Smooth muscle cell (in vitro differentiated cells): Measurements from ENCODE around the gene PLEKHM2. TPM values are rescaled to one million over a fixed set of nuclear protein-coding genes. Genes with fewer than 3 reads are reported as not detected.

Source experiments
- DNase-seq: peaks from one replicate; lab custom pipeline; 2025; ENCODE audit not compliant: unreplicated experiment; lab: John Stamatoyannopoulos, UW
- H2AFZ ChIP-seq: fragments of 200-600 bp; sonication (generic); 2 replicates; pipeline ENCODE4 v1.6.0; 2016; ENCODE audit warnings: antibody characterized with exemption, low read depth, mild to moderate bottlenecking
- H3F3A ChIP-seq: fragments of 200-600 bp; sonication (generic); 2 replicates; pipeline ENCODE4 v1.6.0; 2017; ENCODE audit warnings: antibody characterized with exemption, low read depth
- H3K27ac ChIP-seq: fragments of 200-600 bp; sonication (generic); 2 replicates; pipeline ENCODE4 v1.5.1; 2016; ENCODE audit warnings: low read depth, mild to moderate bottlenecking
- H3K27me3 ChIP-seq: fragments of 200-600 bp; sonication (generic); 2 replicates; pipeline ENCODE4 v1.6.1; 2016; ENCODE audit warnings: low read depth, mild to moderate bottlenecking
- H3K36me3 ChIP-seq: fragments of 200-600 bp; sonication (generic); 2 replicates; pipeline ENCODE4 v1.5.1; 2016; ENCODE audit warnings: low read depth
- H3K4me1 ChIP-seq: fragments of 200-600 bp; sonication (generic); 2 replicates; pipeline ENCODE4 v1.5.1; 2016; ENCODE audit warnings: low read depth
- H3K4me2 ChIP-seq: fragments of 200-600 bp; sonication (generic); 2 replicates; pipeline ENCODE4 v1.6.0; 2016; ENCODE audit warnings: mild to moderate bottlenecking
- H3K4me3 ChIP-seq: fragments of 200-600 bp; sonication (generic); 2 replicates; pipeline ENCODE4 v1.5.1; 2016; ENCODE audit warnings: mild to moderate bottlenecking
- H3K79me2 ChIP-seq: fragments of 200-600 bp; sonication (generic); 2 replicates; pipeline ENCODE4 v1.6.0; 2016; ENCODE audit warnings: low read depth, mild to moderate bottlenecking
- H3K9ac ChIP-seq: fragments of 200-600 bp; sonication (generic); 2 replicates; pipeline ENCODE4 v1.6.0; 2016; ENCODE audit warnings: low read depth
- H3K9me3 ChIP-seq: fragments of 200-600 bp; sonication (generic); replicated peaks from 2 replicates; pipeline ENCODE4 v1.5.1; 2016; ENCODE audit warnings: low read depth
- H4K20me1 ChIP-seq: fragments of 200-600 bp; sonication (generic); 2 replicates; pipeline ENCODE4 v1.6.0; 2016; ENCODE audit warnings: low read depth
- CTCF ChIP-seq: fragments of 200-600 bp; sonication (generic); IDR thresholded peaks from 2 replicates; pipeline ENCODE4 v1.5.1; 2017; ENCODE audit warnings: borderline replicate concordance, mild to moderate bottlenecking, antibody characterized with exemption; ENCODE audit not compliant: insufficient read depth, poor library complexity, severe bottlenecking
- WGBS: methylation state at CpG from one replicate; pipeline ENCODE4 v1.1.7; 2016; ENCODE audit warnings: low lambda C conversion rate; 5-methylcytosine and 5-hydroxymethylcytosine counted together
- polyA plus RNA-seq: library from polyadenylated mRNA; unstranded; fragments of >200 nt; fragmentation: Nextera tagmentation; extraction: Ambion mirVana; gene quantifications from 2 replicates; pipeline ENCODE4 v1.2.1, GENCODE V29; 2016
- total RNA-seq: library from RNA; depleted of rRNA; stranded (reverse); fragments of >200 nt; gene quantifications from 2 replicates; pipeline ENCODE4 v1.2.3, GENCODE V29; 2014

The PLEKHM2 gene
- total and polyA plus RNA-seq, 2 experiments from 2014 or later = 26.5 to 39.6 TPM

- Histone ChIP-seq H3F3A (no peaks in the 10 kb centered on the region), H3K9me3 (no peaks in the 10 kb centered on the region), H3K4me2 (no peak overlapping the region), H4K20me1 (no peaks in the 10 kb centered on the region), H3K4me1 (no peaks in the 10 kb centered on the region), H3K27me3 (no peaks in the 10 kb centered on the region), H3K79me2 (no peaks in the 10 kb centered on the region), H2AFZ (no peak overlapping the region), H3K4me3 (no peak overlapping the region), H3K36me3 (no peaks in the 10 kb centered on the region), H3K9ac (no peak overlapping the region), H3K27ac (no peak overlapping the region)
- no peak for DNase-seq
- no peak for TF ChIP-seq CTCF
- WGBS = 95% methylated on average over 13 of the region's 13 CpGs
Measured at GRCh38 chr1:15734296-15734695, 50.2 kb downstream of the PLEKHM2 start.

GRCh38 chr1:15734901-15735300 is 50.8 kb downstream of the PLEKHM2 start:
- WGBS = 89% methylated on average over 17 of the region's 17 CpGs

GRCh38 chr1:15735304-15736037 is 51.4 kb downstream of the PLEKHM2 start:
- H2AFZ ChIP-seq = no peak overlapping the region
- no peaks in the 10 kb centered on the region for H4K20me1 ChIP-seq
- 95% methylated on average over 12 of the region's 12 CpGs for WGBS
- no peaks in the 10 kb centered on the region for H3K79me2 ChIP-seq
- H3K4me2 ChIP-seq = no peak overlapping the region
- no peaks in the 10 kb centered on the region for H3K4me1 ChIP-seq
- no peak overlapping the region for H3K9ac ChIP-seq
- DNase-seq = no peak
- no peak overlapping the region for H3K4me3 ChIP-seq
- TF ChIP-seq CTCF = no peak
- H3K27ac ChIP-seq = no peak overlapping the region
- H3K27me3 ChIP-seq = no peaks in the 10 kb centered on the region
- no peaks in the 10 kb centered on the region for H3K9me3 ChIP-seq
- H3F3A ChIP-seq = no peaks in the 10 kb centered on the region
- H3K36me3 ChIP-seq = no peaks in the 10 kb centered on the region

More at GRCh38 chr1:15734901-15735300, 50.8 kb downstream of the PLEKHM2 start:
- Histone ChIP-seq H3K9me3 (no peaks in the 10 kb centered on the region), H3K4me2 (no peak overlapping the region), H2AFZ (no peak overlapping the region), H3K27ac (no peak overlapping the region), H3F3A (no peaks in the 10 kb centered on the region), H3K36me3 (no peaks in the 10 kb centered on the region), H3K27me3 (no peaks in the 10 kb centered on the region), H3K79me2 (no peaks in the 10 kb centered on the region), H4K20me1 (no peaks in the 10 kb centered on the region), H3K4me3 (no peak overlapping the region), H3K9ac (no peak overlapping the region), H3K4me1 (no peaks in the 10 kb centered on the region)
- DNase-seq = no peak
- TF ChIP-seq CTCF = no peak
